ENCODE data around the gene YBX2. TPM values are rescaled to one million over a fixed set of nuclear protein-coding genes. Genes with fewer than 3 reads are reported as not detected.
"Not testable (repeated sequence)": the region's sequence is repeated elsewhere in the genome, so short reads cannot be mapped to it uniquely, and the experiment has no call there.

The YBX2 gene
- 0.75 TPM for total RNA-seq
- long read RNA-seq: 0 reads

DNA sequence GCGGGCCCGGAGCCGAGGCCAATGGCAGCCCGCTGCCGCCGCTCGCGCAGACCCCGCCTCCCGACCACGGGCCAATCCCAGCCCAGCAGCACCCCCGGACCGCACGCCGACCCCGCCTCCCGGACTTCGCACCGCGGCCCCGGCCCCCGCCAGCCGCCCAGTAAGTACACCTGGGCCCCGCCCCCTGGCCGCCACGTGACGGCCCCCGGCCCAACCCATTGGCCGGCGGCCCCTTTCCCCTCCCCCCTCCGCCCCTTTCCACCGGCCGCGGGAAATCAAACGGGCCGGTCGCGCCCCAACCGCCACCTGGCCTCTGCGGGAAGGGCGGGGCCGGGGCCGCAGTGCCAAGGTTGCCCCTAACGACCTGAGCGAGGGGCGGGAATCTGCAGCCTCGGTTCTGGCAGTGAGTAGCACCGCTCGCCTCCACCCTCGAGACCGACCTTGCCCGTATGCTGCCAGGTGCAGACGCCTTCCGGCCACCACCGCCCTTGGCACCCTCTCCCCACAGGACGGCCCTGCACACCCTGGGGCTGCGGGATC lies at the start of gene YBX2:
TSS of gene YBX2 (minus strand) at position 26 of the 540 bp plus-strand sequence. CDS start 139 bp downstream, outside the sequence.
- DNase-seq: peak; percentile 78

DNA sequence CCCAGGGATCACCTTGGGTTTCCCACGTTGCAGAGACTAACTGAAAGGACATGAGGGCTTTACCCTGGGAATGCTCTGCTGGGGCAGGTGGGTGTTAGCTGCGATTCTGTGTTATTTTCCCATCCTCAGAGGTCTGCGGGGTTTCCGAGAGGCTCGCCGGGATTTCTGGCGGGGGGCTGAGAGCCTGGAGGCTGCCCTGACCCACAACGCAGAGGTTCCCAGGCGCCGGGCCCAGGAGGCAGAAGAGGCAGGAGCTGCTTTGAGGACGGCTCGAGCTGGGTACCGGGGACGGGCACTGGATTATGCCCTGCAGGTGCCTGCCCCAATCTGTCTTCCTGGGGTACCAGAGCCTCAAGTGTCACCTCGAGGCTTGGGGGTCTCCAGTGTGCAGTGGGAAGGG lies 48.8 kb upstream of the YBX2 start:
- intact Hi-C loops (cut with DNase I): no loop called here
- no peak for ATAC-seq (ENCODE audit: poor library complexity)
- DNase-seq: no peak

More for the DNA sequence above, at the start of gene YBX2:
- intact Hi-C loops (cut with DNase I): no loop called here
- peak; percentile 18 for ATAC-seq (ENCODE audit: poor library complexity)

DNA sequence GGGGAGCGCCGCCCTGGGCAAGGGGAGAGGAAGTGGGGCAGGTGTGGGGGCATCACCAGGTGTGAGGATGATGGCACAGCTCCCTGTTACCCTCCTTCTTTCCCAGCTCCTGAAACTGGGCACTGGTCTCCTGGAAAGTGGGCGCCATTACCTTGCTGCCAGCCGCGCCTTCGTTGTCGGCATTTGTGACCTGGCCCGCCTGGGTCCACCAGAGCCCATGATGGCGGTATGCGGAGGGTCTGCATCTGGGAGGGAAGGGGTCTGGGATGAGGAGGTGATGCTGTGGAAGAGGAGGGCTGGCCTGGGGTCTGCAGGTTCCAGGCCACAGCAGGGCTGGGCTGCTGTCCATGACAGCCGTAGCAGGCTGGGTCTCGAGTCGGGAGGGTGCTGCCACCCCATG lies 47.4 kb upstream of the YBX2 start:
- no peak for DNase-seq
- no peak for ATAC-seq (ENCODE audit: poor library complexity)
- intact Hi-C loops (cut with DNase I): no loop called here

DNA sequence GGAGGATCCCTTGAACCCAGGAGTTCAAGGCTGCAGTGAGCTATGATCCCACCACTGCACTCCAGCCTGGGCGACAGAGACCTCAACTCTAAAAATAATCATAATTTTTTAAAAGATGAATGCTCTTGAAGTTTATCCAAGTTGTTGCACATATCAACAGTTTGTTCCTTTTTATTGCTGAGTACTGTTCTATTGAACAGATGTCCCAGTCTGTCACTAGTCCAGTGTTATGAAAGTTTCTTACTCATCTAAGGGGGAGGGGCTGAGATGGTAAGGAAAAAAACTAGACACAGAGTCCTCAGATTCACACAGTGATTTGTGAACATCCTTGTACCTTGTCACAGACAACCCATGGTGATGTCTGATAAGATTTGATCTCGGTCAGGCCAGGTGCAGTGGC lies 45.7 kb upstream of the YBX2 start:
- DNase-seq (no peak), ATAC-seq (ENCODE audit: poor library complexity) (no peak)
- intact Hi-C loops (cut with DNase I): no loop called here

DNA sequence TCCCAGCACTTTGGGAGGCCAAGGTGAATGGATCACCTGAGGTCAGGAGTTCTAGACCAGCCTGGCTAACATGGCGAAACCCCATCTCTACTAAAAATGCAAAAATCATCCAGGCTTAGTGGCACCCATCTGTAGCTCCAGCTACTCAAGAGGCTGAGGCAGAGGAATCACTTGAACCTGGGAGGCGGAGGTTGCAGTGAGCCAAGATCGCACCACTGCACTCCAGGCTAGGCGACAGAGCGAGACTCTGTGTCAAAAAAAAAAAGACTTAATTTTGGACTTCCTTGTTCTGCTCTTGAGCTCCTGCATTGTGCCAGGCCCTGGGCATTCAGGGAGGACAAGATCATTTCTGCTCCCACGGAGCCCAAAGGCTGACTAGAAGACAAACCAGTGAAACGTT lies 43.2 kb upstream of the YBX2 start:
- DNase-seq; ATAC-seq (ENCODE audit: poor library complexity); intact Hi-C loops (cut with DNase I): not testable (repeated sequence)

DNA sequence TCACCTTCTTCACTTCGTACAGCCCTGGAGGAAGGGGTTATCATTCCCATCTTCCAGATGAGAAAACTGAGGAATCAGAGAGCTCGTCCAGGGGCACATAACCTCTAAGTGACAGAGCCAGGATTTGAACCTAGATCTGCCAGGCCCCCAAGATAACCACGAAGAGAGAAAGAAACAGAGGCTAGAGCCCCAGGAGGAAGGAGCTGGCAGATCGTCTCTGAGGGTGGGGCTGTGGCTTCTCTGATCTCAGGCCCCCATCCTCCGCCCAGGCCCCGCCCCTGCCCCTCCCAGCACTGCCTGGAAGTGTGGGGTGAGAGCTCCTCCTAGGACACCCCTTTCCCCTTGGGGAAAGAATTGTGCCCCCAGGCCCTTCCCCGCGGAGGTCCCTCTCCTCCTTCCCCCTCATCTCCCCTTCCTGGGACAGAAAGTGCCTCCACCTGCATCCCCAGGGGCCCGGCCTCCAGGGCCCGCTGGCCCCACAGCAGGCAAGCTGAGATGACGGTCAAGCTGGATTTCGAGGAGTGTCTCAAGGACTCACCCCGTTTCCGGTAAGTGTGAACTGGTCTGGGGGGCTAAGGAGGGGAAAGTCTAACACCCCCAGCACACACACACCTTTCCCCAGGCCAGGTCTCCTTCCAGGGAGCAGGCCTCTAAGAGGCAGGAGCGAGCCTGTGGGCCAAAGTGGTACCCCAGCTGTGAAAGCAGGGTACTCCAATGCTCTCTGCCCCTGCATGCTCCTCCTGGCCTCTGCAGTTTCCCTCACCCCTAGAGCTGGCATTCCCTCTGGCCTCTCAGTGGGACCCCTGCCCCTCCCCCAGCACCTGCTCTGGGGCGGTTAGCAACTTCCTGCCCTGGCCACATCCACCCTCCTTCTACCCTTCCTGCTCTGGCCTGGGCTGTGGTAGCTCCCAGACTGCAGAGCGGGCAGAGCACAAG lies 42.1 kb upstream of the YBX2 start, which contains the start of gene ACAP1:
TSS of gene ACAP1 (plus strand) at position 290 of the 936 bp plus-strand sequence. CDS start at position 496, 206 bp downstream.
- intact Hi-C loops (cut with DNase I): no loop called here
- peak; percentile 70 for DNase-seq
- ATAC-seq (ENCODE audit: poor library complexity): no peak

DNA sequence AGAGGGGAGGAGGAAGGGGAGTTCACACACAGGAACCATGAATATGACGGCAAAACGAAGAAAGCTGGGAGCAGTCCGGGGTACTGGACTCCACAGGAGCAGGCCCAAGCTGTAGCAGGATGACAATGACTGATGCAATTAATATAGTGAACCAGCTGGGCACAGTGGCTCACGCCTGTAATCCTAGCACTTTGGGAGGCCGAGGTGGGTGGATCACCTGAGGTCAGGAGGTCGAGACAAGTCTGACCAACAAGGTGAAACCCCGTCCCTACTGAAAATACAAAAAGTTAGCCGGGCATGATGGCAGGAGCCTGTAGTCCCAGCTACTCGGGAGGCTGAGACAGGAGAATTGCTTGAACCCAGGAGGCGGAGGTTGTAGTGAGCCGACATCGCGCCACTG lies 41.3 kb upstream of the YBX2 start:
- ATAC-seq (ENCODE audit: poor library complexity); DNase-seq; intact Hi-C loops (cut with DNase I): not testable (repeated sequence)

DNA sequence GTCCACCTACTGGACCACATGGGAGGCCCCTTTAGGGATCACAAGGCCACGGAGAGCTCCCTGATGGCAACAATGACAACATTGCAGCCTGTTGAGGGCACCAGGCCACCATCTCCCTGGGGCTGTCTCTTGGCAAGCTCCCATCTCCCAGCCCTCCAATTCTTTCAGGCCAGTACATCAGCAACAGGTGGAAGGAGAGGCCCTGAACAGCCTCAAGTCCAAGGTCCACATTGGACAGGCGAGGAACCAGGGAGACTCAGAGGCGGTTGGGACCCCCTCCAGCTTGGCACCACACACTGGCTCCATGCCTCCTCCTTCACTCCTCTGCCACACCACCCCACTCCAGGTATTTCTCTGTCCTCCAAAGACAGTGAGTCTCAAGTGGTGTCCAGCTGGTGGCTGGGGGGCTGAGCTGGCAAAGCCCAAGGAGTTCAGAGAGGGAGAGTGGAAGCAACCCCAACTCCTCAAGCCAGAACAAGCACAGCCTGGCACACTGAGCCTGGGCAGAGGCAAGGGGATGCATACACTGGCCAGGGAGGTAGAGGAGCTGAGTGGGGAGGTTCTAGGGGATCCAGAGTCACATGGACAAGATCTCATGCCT lies 40.6 kb upstream of the YBX2 start:
- intact Hi-C loops (cut with DNase I): no loop called here
- no peak for DNase-seq
- no peak for ATAC-seq (ENCODE audit: poor library complexity)

DNA sequence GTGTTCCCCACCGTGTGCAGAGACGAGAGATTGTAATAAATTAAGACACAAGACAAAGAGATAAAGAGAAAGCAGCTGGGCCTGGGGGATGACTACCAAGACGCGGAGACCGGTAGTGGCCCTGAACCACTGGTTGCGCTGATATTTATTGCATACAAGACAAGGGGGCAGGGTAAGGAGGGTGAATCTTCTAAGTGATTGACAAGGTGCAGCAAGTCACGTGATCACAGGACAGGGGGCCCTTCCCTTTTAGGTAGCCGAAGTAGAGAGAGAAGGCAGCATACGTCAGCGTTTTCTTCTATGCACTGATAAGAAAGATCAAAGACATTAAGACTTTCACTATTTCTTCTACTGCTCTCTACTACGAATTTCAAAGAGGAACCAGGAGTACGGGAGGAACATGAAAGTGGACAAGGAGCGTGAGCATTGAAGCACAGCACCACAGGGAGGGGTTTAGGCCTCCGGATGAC lies 38.2 kb upstream of the YBX2 start:
- ATAC-seq (ENCODE audit: poor library complexity); intact Hi-C loops (cut with DNase I); DNase-seq: not testable (repeated sequence)

DNA sequence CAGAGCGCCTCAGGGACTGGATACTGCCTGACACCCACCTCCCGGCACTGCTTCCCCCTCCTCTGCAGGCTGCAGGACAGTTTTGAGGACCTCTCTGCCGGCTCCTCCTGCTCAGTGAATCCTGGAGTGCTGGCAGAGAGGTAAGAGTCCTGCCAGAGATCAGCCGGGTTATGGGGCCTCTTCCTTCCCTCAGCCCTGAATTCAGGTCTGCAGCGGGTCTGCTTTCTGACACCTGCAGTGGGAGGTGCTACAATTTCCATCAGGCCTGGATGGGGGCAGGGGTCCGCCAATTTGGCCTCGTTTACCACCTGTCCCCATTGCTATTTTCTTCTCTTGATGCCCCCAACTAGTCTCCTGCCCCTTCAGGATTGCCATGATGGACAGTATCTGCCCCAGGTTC lies 37.7 kb upstream of the YBX2 start:
- ATAC-seq (ENCODE audit: poor library complexity) (no peak), DNase-seq (no peak)
- intact Hi-C loops (cut with DNase I): no loop called here

DNA sequence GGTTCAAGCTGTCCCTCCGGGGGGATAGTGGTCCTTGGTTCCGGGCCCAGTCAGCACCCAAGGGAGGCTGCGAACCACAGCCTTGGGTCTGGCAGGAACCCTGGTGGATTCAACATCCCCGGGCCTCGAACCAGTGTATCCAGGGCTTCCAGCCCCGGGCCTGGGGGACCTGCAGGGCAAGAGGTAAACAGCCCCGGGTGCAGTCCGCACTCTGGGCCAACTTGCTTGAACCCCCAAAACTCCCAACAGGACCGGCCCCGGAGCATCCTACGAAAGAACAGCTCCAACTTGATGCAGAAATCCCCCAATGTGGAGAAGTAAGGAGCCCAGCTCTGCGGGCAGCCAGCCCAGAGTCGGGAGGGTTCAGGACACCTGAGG lies 36.2 kb upstream of the YBX2 start:
- intact Hi-C loops (cut with DNase I): loop anchor here (2.0 kb wide), 1 partner anchor 20 kb away; no protein-coding TSS in a partner anchor
- DNase-seq: no peak
- no peak for ATAC-seq (ENCODE audit: poor library complexity)

DNA sequence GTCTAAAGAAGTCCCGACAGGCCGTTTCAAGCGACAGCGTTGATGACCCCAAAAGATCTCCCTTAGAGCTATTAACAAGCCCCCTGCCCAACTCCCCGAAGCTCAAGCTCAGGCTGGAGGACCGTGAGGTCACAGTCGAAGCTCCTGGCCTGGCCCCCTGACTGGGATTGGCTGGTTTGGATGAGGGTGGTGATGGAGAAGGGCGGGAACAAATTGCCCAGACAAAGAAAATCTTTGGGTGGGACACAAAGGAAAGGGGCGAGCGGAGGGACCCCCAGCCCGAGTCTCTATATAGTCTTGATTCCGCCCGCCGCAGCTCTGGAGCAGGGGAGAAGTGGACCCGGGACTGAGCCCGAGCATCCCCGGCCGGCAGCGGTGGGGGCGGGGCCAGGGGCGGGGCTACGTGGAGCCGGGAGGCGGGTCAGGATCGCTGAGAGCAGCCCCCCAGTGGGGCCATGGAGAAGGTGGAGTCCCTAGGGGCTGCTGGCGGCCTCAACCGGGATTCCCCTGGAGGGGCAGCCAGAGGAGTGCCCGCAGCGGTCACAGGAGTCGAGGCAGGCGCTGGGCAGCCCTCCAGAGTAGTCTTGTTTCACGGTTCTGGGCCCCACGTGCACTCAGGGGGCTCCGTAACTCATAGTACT lies 35.7 kb upstream of the YBX2 start:
- peak; percentile 71 for ATAC-seq (ENCODE audit: poor library complexity)
- DNase-seq: peak; percentile 81
- intact Hi-C loops (cut with DNase I): loop anchor here (2.0 kb wide), 1 partner anchor 21 kb away; no protein-coding TSS in a partner anchor

DNA sequence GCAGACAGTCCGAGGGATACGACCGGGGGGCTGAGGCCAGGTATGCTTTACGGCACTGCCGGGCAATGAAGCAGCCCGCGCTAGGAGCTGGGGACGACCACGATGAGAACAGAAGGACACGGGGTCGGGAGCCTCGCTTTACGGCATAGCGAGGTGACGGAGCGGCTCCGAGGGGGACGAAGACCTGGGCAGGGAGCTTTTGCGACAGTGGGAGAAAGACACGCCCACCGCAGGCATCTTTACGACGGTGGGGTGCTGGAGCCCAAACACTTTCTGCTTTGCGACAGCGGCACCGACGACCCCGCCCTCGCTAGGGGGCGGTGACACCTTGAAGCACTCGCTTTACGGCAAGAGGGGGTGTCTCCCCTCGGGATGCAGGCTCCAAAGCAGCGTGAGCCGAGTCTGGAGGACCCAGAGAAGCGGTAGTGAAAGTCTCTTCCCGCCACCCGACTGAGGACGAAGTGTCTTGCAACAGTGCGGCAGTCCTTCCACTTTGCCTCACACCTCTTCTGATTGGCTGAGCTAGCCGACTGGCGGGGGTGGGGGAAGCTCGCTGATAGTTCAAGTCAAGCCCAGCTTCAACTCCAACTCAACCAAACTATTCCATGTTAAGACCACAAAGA lies 35.0 kb upstream of the YBX2 start:
- DNase-seq: peak; percentile 99
- intact Hi-C loops (cut with DNase I): no loop called here
- peak; percentile 91 for ATAC-seq (ENCODE audit: poor library complexity)

DNA sequence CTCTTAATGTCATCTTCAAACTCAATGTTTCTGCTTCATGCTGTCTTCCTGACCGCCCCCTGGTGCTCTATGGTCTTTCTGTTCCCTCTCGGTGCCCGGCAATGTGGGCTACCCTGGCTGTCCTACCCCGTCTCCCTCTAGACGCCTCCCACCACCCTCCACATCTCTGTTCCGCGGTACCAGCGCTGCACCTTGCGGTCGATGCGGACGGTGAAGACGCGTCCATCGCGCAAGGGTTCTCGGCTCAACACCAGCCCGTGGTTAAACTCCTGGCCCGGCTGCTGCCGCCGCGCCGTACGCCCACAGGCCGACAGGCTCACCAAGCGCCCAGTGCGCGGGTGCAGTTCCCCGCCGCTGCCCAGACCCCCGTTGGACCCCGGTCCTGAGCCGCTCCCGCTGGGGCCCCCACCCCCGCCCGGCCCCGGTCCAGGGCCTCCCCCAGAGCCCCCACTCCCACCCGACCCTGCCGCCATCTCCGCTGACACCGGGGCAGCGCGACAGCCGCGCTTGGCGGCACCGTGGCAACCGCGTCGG lies 34.5 kb upstream of the YBX2 start, which contains the start of gene NEURL4:
TSS of gene NEURL4 (minus strand) at position 496 of the 534 bp plus-strand sequence. CDS start at position 473, 23 bp downstream.
- intact Hi-C loops (cut with DNase I): no loop called here
- ATAC-seq (ENCODE audit: poor library complexity) (no peak), DNase-seq (no peak)

DNA sequence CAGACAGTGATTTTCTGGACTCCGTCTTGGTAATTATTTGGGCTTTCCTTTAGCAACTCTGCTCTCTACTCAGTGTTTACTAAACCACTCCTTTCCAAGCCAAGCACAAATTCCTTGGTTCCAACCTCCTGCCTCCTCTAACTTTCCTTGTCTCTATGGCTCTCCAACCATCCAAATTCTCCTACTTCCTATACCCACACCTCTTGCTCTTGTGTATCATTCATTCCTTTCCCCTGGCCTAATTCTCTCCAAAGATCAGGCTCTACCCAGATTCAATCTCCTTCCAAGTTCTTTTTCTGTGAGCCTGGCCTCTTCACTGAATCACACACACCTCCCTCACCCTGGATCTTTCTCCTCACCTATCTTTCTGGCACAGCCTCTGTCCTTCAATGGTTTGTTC lies 33.6 kb upstream of the YBX2 start:
- DNase-seq: no peak
- ATAC-seq (ENCODE audit: poor library complexity): no peak
- intact Hi-C loops (cut with DNase I): no loop called here

DNA sequence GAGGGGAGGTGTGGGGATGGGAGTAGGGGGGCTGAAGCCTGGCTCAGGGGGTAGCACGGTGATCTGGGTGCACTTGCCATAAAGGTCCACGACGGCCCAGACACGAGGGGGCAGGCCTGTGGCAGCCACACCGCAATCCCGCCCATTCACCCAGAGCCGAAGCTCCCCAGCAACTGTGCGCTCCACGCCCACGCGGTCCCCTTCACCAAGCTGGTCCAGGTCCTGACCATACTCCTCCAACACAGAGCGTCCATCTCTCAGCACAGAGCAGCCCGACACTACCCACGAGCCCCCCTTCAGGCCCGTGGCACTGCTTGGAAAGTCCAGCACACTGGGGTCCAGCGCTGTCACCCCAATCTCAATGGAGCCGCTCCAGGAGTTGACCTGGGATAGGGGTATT lies 33.1 kb upstream of the YBX2 start:
- no peak for ATAC-seq (ENCODE audit: poor library complexity)
- intact Hi-C loops (cut with DNase I): no loop called here
- DNase-seq: no peak

DNA sequence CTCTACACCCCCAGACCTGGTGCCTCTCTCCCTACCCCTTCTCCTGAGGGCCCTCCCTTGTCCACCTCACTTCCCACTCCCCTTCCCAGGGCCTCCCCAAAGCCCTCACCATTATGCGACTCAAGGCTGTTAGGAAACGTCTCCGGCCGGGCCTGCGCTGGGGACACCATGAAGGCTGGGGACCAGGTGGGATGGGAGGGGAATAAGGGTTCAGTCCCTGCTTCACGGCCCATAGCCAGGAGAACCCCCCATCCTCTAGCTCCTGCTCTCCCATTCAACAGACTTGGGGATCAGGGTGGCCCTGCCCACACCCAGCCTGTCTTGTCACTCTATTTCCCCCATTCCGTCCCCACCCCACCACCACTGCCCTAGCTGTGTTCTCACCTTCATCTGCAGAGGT lies 32.6 kb upstream of the YBX2 start:
- intact Hi-C loops (cut with DNase I): no loop called here
- ATAC-seq (ENCODE audit: poor library complexity): no peak
- DNase-seq: no peak

DNA sequence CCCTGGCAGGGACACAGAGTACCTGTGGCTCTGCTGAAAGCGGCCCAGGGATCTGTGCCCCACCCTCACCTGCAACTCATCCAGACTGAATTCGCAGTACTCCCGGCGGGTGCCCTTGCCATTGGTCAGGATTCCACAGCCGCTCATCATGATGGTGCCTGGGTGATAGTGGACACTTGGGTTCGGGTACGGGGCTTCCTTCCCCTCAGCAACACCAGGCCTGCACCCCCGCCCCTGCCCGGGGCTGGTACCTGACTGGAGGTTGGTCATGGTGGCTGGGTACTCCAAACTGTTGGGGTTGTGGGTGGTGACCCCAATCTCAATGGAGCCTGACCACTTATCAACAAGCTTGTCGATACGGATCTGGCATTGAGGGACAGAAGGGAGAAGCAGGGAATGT lies 31.7 kb upstream of the YBX2 start:
- ATAC-seq (ENCODE audit: poor library complexity) (no peak), DNase-seq (no peak)
- intact Hi-C loops (cut with DNase I): no loop called here
